Keratinocyte (primary cell): ENCODE measurements around the gene STAG1. TPM values are rescaled to one million over a fixed set of nuclear protein-coding genes. Genes with fewer than 3 reads are reported as not detected.

ENCODE experiments used
- DNase-seq: peaks from one replicate; pipeline ENCODE4 v3.0.0-alpha.2; 2011; ENCODE audit warnings: low read depth, missing footprints, low spot score
- FAIRE-seq: peaks from 2 replicates; lab custom pipeline; 2011; peaks lifted over from hg19 to GRCh38; lab: Jason Lieb, UNC
- H2AFZ ChIP-seq: 2 replicates; pipeline ENCODE4 v1.6.0; 2012; ENCODE audit warnings: low read length, control low read depth, inconsistent platforms; ENCODE audit not compliant: control insufficient read depth
- H3K27ac ChIP-seq: 2 replicates; pipeline ENCODE4 v1.5.1; 2011; ENCODE audit warnings: low read length; ENCODE audit not compliant: control insufficient read depth, insufficient read depth
- H3K27me3 ChIP-seq: 3 replicates; pipeline ENCODE4 v1.6.0; 2011; ENCODE audit warnings: low read length; ENCODE audit not compliant: control insufficient read depth, insufficient read depth; ENCODE audit errors: extremely low read depth
- H3K36me3 ChIP-seq, 2 experiments: 2 replicates in 1 of 2; 3 replicates in 1 of 2; pipeline ENCODE4 v1.5.1; 2011; ENCODE audit warnings: low read length in 2 of 2, mild to moderate bottlenecking in 1 of 2; ENCODE audit not compliant: control insufficient read depth in 2 of 2, insufficient read depth in 2 of 2; ENCODE audit errors: extremely low read depth in 1 of 2
- H3K4me1 ChIP-seq: 3 replicates; pipeline ENCODE4 v1.5.1; 2011; ENCODE audit warnings: low read length; ENCODE audit not compliant: control insufficient read depth, insufficient read depth; ENCODE audit errors: extremely low read depth
- H3K4me2 ChIP-seq: 3 replicates; pipeline ENCODE4 v1.6.0; 2011; ENCODE audit warnings: low read depth, low read length; ENCODE audit not compliant: control insufficient read depth, insufficient read depth; ENCODE audit errors: extremely low read depth
- H3K4me3 ChIP-seq, 3 experiments: fragments of 200-600 bp in 1 of 3; sonication (generic) in 1 of 3; 2 replicates in 2 of 3; 3 replicates in 1 of 3; pipeline ENCODE4 v1.5.1; 2011 to 2016; ENCODE audit warnings: low read length in 3 of 3, mild to moderate bottlenecking in 3 of 3, control low read depth in 2 of 3, inconsistent platforms in 1 of 3, low read depth in 1 of 3, mixed read lengths in 1 of 3, mixed run types in 1 of 3, moderate library complexity in 1 of 3; ENCODE audit not compliant: control insufficient read depth in 2 of 3, insufficient read depth in 2 of 3; ENCODE audit errors: extremely low read depth in 1 of 3
- H3K79me2 ChIP-seq: 2 replicates; pipeline ENCODE4 v1.6.0; 2012; ENCODE audit warnings: low read length; ENCODE audit not compliant: control insufficient read depth, insufficient read depth
- H3K9ac ChIP-seq: 3 replicates; pipeline ENCODE4 v1.6.0; 2011; ENCODE audit warnings: low read length; ENCODE audit not compliant: control insufficient read depth, insufficient read depth; ENCODE audit errors: extremely low read depth
- H3K9me1 ChIP-seq: 3 replicates; pipeline ENCODE4 v1.6.0; 2011; ENCODE audit warnings: low read length; ENCODE audit not compliant: control insufficient read depth, insufficient read depth; ENCODE audit errors: extremely low read depth
- H3K9me3 ChIP-seq: 2 replicates; pipeline ENCODE4 v1.5.1; 2012; ENCODE audit warnings: low read depth, low read length; ENCODE audit not compliant: control insufficient read depth
- H4K20me1 ChIP-seq: 3 replicates; pipeline ENCODE4 v1.6.0; 2011; ENCODE audit warnings: low read length; ENCODE audit not compliant: control insufficient read depth, insufficient read depth; ENCODE audit errors: extremely low read depth
- CTCF ChIP-seq, 3 experiments: IDR thresholded peaks in 1 of 3; conservative IDR thresholded peaks in 1 of 3; optimal IDR thresholded peaks in 1 of 3; 2 replicates in 2 of 3; 3 replicates in 1 of 3; pipeline versions ENCODE3 to v1.5.1; 2011; ENCODE audit warnings: low read length in 3 of 3, mild to moderate bottlenecking in 3 of 3, moderate library complexity in 2 of 3, control low read depth in 1 of 3, inconsistent platforms in 1 of 3; ENCODE audit not compliant: insufficient read depth in 2 of 3; ENCODE audit errors: extremely low read depth in 1 of 3
- EZH2 ChIP-seq: IDR thresholded peaks from one replicate; pipeline ENCODE4 v1.6.1; 2012; ENCODE audit warnings: inconsistent platforms, mild to moderate bottlenecking, low read length, moderate library complexity
- dilution Hi-C: fragments of 300-500 bp; cut with MboI; formaldehyde crosslinking; loops from one replicate; pipeline ENCODE4 v1.7.0; 2020; ENCODE audit warnings: low sequenced_read_pairs; ENCODE audit not compliant: extremely low pct_ligation_motif_present
- polyA plus RNA-seq, 5 experiments: library from polyadenylated mRNA; depleted of rRNA in 3 of 5; stranded (reverse) in 3 of 5; stranded (forward) in 1 of 5; unstranded in 1 of 5; fragments of >200 nt; gene quantifications; 1 replicate in 1 of 5; 2 replicates in 3 of 5; 3 replicates in 1 of 5; pipeline versions ENCODE4 v1.2.1 to v1.2.3, GENCODE V29; 2011 to 2012; ENCODE audit warnings: missing spikeins in 2 of 5, low read depth in 1 of 5, low replicate concordance in 1 of 5

The STAG1 gene
- polyA plus RNA-seq, 1 donor (not counting 4 experiments of a cell fraction or from before 2014, with no cell fraction given), result 11.8 TPM

GRCh38 chr3:136604961-136605360 is 147.2 kb downstream of the STAG1 start:
- Histone ChIP-seq H3K4me3 (no peak overlapping the region), H2AFZ (no peak overlapping the region), H3K4me2 (no peak overlapping the region), H3K36me3 (no peaks in the 10 kb centered on the region), H3K27me3 (no peaks in the 10 kb centered on the region), H3K79me2 (no peaks in the 10 kb centered on the region), H3K4me1 (no peaks in the 10 kb centered on the region), H3K27ac (no peak overlapping the region), H4K20me1 (no peaks in the 10 kb centered on the region), H3K9me3 (no peaks in the 10 kb centered on the region), H3K9me1 (no peaks in the 10 kb centered on the region), H3K9ac (no peak overlapping the region)
- dilution Hi-C loops, result no loop called here
- FAIRE-seq, result no peak
- DNase-seq, result no peak
- TF ChIP-seq CTCF (optimal IDR thresholded peaks at IDR 0.05 in 1 of 3, IDR thresholded peaks at IDR 0.05 in 1 of 3, conservative IDR thresholded peaks at IDR 0.05 in 1 of 3; ENCODE audit: extremely low read depth in 1 of 3, insufficient read depth in 2 of 3, low read length in 3 of 3) (no peak), EZH2 (no peak)

- dilution Hi-C loops, result no loop called here
- Histone ChIP-seq H3K4me1 (no peaks in the 10 kb centered on the region), H3K4me3 (no peak overlapping the region), H3K9me3 (no peaks in the 10 kb centered on the region), H3K27ac (no peak overlapping the region), H3K9me1 (no peaks in the 10 kb centered on the region), H3K36me3 (no peaks in the 10 kb centered on the region), H3K27me3 (no peaks in the 10 kb centered on the region), H2AFZ (no peak overlapping the region), H4K20me1 (no peaks in the 10 kb centered on the region), H3K4me2 (no peak overlapping the region), H3K9ac (no peak overlapping the region), H3K79me2 (no peaks in the 10 kb centered on the region)
- DNase-seq (no peak), FAIRE-seq (no peak)
- TF ChIP-seq EZH2 (no peak), CTCF (optimal IDR thresholded peaks at IDR 0.05 in 1 of 3, IDR thresholded peaks at IDR 0.05 in 1 of 3, conservative IDR thresholded peaks at IDR 0.05 in 1 of 3; ENCODE audit: extremely low read depth in 1 of 3, insufficient read depth in 2 of 3, low read length in 3 of 3) (no peak)
Measured at GRCh38 chr3:136602818-136603217, 149.4 kb downstream of the STAG1 start.
